ENCODE results near the gene DENND5A. TPM values are rescaled to one million over a fixed set of nuclear protein-coding genes. Genes with fewer than 3 reads are reported as not detected.
"Not testable (repeated sequence)": the region's sequence is repeated elsewhere in the genome, so short reads cannot be mapped to it uniquely, and the experiment has no call there.

The DENND5A gene
- total RNA-seq, 4 donors from 2014 or later, result 30.4 to 52.9 (median 36.4) TPM

GRCh38 chr11:9203691-9204311 lies 61.3 kb downstream of the DENND5A start:
- no peaks in the 10 kb centered on the region for H3K4me1 ChIP-seq
- DNase-seq (ENCODE audit: low spot score in 2 of 2), result no peak
- no peaks in the 10 kb centered on the region for H3K27me3 ChIP-seq
- 80% methylated on average over 12 of the region's 12 CpGs for WGBS
- H3K4me3 ChIP-seq, result no peak overlapping the region
- H3K27ac ChIP-seq, result no peak overlapping the region
- no peaks in the 10 kb centered on the region for H3K9me3 ChIP-seq
- H3K36me3 ChIP-seq, result peaks cover 14% of the 10 kb centered on the region
- TF ChIP-seq EP300 (IDR thresholded peaks at IDR 0.05), result no peak
- no peak for TF ChIP-seq CTCF (IDR thresholded peaks at IDR 0.05)
- TF ChIP-seq POLR2A (IDR thresholded peaks at IDR 0.05), result no peak
- no peak for TF ChIP-seq POLR2AphosphoS5 (IDR thresholded peaks at IDR 0.05)

GRCh38 chr11:9201372-9202162 lies 63.6 kb downstream of the DENND5A start:
- TF ChIP-seq CTCF (IDR thresholded peaks at IDR 0.05), result no peak
- no peak for TF ChIP-seq POLR2A (IDR thresholded peaks at IDR 0.05)
- TF ChIP-seq POLR2AphosphoS5 (IDR thresholded peaks at IDR 0.05), result no peak
- TF ChIP-seq EP300 (IDR thresholded peaks at IDR 0.05), result no peak
- no peaks in the 10 kb centered on the region for H3K9me3 ChIP-seq
- 88% methylated on average over 3 of the region's 3 CpGs for WGBS
- no peak for DNase-seq (ENCODE audit: low spot score in 2 of 2)
- no peak overlapping the region for H3K27ac ChIP-seq
- no peaks in the 10 kb centered on the region for H3K4me1 ChIP-seq
- peaks cover 14% of the 10 kb centered on the region for H3K36me3 ChIP-seq
- no peaks in the 10 kb centered on the region for H3K27me3 ChIP-seq
- H3K4me3 ChIP-seq, result no peak overlapping the region

- TF ChIP-seq EP300 (IDR thresholded peaks at IDR 0.05) (no peak), POLR2AphosphoS5 (IDR thresholded peaks at IDR 0.05) (no peak)
- Histone ChIP-seq H3K27me3 (no peaks in the 10 kb centered on the region), H3K36me3 (peaks cover 16% of the 10 kb centered on the region), H3K4me1 (no peaks in the 10 kb centered on the region), H3K4me3 (no peak overlapping the region), H3K9me3 (no peaks in the 10 kb centered on the region), H3K27ac (no peak overlapping the region)
- 97% methylated on average over 2 of the region's 2 CpGs for WGBS
- no peak for DNase-seq (ENCODE audit: low spot score in 2 of 2)
Observed at GRCh38 chr11:9200471-9200870, 64.7 kb downstream of the DENND5A start.

GRCh38 chr11:9193316-9193715 lies 71.8 kb downstream of the DENND5A start:
- no peak for TF ChIP-seq POLR2AphosphoS5 (IDR thresholded peaks at IDR 0.05)
- TF ChIP-seq EP300 (IDR thresholded peaks at IDR 0.05), result no peak
- no peak for TF ChIP-seq POLR2A (IDR thresholded peaks at IDR 0.05)
- H3K27me3 ChIP-seq, result no peaks in the 10 kb centered on the region
- no peaks in the 10 kb centered on the region for H3K9me3 ChIP-seq
- no peak overlapping the region for H3K27ac ChIP-seq
- H3K36me3 ChIP-seq, result peaks cover 8% of the 10 kb centered on the region
- no peaks in the 10 kb centered on the region for H3K4me1 ChIP-seq
- 98% methylated on average over 3 of the region's 3 CpGs for WGBS
- DNase-seq (ENCODE audit: low spot score in 2 of 2), result no peak
- no peak overlapping the region for H3K4me3 ChIP-seq

GRCh38 chr11:9192561-9192960 lies 72.6 kb downstream of the DENND5A start:
- H3K9me3 ChIP-seq, result no peaks in the 10 kb centered on the region
- H3K4me1 ChIP-seq, result no peaks in the 10 kb centered on the region
- TF ChIP-seq EP300 (IDR thresholded peaks at IDR 0.05) (no peak), CTCF (IDR thresholded peaks at IDR 0.05) (no peak), POLR2AphosphoS5 (IDR thresholded peaks at IDR 0.05) (no peak), POLR2A (IDR thresholded peaks at IDR 0.05) (no peak)
- H3K27ac ChIP-seq, result no peak overlapping the region
- whole genome bisulfite sequencing, result 91% methylated on average over 3 of the region's 3 CpGs
- no peak overlapping the region for H3K4me3 ChIP-seq
- H3K27me3 ChIP-seq, result no peaks in the 10 kb centered on the region
- H3K36me3 ChIP-seq, result peaks cover 8% of the 10 kb centered on the region
- DNase-seq (ENCODE audit: low spot score in 2 of 2), result no peak

GRCh38 chr11:9190326-9191016 lies 74.7 kb downstream of the DENND5A start:
- H3K9me3 ChIP-seq; H3K4me3 ChIP-seq; DNase-seq (ENCODE audit: low spot score in 2 of 2); H3K36me3 ChIP-seq; H3K27me3 ChIP-seq; H3K27ac ChIP-seq; H3K4me1 ChIP-seq: not testable (repeated sequence)
- WGBS, result 98% methylated on average over 5 of the region's 5 CpGs

GRCh38 chr11:9188860-9189259 lies 76.3 kb downstream of the DENND5A start:
- DNase-seq (ENCODE audit: low spot score in 2 of 2); H3K27ac ChIP-seq: not testable (repeated sequence)
- 85% methylated on average over 3 of the region's 3 CpGs for WGBS

More at GRCh38 chr11:9188860-9189259, 76.3 kb downstream of the DENND5A start:
- H3K9me3 ChIP-seq, H3K4me1 ChIP-seq, H3K36me3 ChIP-seq, H3K27me3 ChIP-seq, H3K4me3 ChIP-seq: not testable (repeated sequence)

Measured in suprapubic skin (tissue), 4 donors.